ENCODE data around the gene PKN1. TPM values are rescaled to one million over a fixed set of nuclear protein-coding genes. Genes with fewer than 3 reads are reported as not detected.

The PKN1 gene
- total and polyA plus RNA-seq, 5 donors, result 79.3 to 138 (median 128) TPM

DNA sequence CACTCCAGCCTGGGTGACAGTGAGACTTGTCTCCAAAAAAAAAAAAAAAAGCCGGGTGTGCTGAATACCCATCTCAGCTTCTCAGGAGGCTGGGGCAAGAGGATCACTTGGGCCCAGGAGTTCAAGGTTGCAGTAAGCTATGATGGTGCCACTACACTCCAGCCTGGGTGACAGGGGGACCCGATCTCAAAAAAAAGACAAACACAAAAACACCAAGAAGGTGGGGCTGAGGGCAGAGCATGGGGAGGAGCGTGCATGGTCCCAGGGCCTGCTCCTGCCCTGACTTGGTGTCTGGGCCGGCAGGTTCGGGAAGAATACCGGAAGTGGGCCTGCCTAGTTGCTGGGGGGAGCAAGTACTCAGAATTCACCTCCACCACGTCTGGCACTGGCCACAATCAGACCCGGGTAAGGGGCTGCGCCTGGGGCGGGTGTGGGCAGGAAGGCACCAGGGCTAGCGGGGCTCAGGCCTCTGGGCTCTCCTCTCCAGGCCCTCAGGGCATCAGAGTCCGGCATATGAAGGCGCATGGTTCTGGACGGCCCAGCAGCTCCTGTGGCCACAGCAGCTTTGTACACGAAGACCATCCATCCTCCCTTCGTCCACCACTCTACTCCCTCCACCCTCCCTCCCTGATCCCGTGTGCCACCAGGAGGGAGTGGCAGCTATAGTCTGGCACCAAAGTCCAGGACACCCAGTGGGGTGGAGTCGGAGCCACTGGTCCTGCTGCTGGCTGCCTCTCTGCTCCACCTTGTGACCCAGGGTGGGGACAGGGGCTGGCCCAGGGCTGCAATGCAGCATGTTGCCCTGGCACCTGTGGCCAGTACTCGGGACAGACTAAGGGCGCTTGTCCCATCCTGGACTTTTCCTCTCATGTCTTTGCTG is 25.3 kb upstream of the PKN1 start:
- DNase-seq (no peak), ATAC-seq (peak in 1 of 2 donors; percentile 2)
- intact Hi-C loops (cut with DNase I), result no loop called here
- WGBS, result 78% methylated on average over 20 of the region's 20 CpGs
- no peaks in the 10 kb centered on the region for H3K9me3 ChIP-seq (ENCODE audit: control insufficient read depth, low read length)
- H3K27me3 ChIP-seq (ENCODE audit: control insufficient read depth, insufficient read depth), result no peaks in the 10 kb centered on the region
- no peaks in the 10 kb centered on the region for H3K4me1 ChIP-seq (ENCODE audit: control insufficient read depth, insufficient read depth, low read length)
- H3K4me3 ChIP-seq (ENCODE audit: low read length), result no peak overlapping the region
- H3K27ac ChIP-seq (ENCODE audit: low read length), result no peak overlapping the region

DNA sequence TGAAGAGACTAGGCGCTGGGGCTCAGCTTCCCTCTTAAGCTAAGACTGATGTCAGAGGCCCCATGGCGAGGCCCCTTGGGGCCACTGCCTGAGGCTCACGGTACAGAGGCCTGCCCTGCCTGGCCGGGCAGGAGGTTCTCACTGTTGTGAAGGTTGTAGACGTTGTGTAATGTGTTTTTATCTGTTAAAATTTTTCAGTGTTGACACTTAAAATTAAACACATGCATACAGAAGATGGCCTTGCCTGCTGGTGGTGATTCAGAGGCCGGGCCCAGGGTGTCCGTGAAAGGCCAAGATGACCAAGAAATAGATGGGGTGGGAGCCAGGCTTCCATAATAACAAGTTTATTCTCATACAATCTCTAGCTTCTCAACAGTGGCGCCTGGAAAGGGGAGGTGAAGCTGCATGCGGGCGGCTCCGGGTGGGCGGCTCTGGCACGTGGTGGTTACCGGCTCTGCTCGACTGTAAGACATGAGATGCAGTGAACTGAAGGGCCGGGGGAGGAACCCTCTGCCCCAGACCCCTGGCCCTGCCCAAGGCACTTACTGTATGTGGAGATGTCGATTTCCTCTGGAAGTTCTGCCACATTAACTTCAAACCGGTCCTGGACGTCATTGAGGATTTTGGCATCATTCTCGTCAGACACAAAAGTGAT is 24.5 kb upstream of the PKN1 start:
- 75% methylated on average over 20 of the region's 20 CpGs for WGBS
- no peaks in the 10 kb centered on the region for H3K4me1 ChIP-seq (ENCODE audit: control insufficient read depth, insufficient read depth, low read length)
- no peak for ATAC-seq
- H3K27me3 ChIP-seq (ENCODE audit: control insufficient read depth, insufficient read depth), result no peaks in the 10 kb centered on the region
- no peak for DNase-seq
- no peaks in the 10 kb centered on the region for H3K9me3 ChIP-seq (ENCODE audit: control insufficient read depth, low read length)
- H3K4me3 ChIP-seq (ENCODE audit: low read length), result no peak overlapping the region
- H3K27ac ChIP-seq (ENCODE audit: low read length), result no peak overlapping the region
- intact Hi-C loops (cut with DNase I), result no loop called here

DNA sequence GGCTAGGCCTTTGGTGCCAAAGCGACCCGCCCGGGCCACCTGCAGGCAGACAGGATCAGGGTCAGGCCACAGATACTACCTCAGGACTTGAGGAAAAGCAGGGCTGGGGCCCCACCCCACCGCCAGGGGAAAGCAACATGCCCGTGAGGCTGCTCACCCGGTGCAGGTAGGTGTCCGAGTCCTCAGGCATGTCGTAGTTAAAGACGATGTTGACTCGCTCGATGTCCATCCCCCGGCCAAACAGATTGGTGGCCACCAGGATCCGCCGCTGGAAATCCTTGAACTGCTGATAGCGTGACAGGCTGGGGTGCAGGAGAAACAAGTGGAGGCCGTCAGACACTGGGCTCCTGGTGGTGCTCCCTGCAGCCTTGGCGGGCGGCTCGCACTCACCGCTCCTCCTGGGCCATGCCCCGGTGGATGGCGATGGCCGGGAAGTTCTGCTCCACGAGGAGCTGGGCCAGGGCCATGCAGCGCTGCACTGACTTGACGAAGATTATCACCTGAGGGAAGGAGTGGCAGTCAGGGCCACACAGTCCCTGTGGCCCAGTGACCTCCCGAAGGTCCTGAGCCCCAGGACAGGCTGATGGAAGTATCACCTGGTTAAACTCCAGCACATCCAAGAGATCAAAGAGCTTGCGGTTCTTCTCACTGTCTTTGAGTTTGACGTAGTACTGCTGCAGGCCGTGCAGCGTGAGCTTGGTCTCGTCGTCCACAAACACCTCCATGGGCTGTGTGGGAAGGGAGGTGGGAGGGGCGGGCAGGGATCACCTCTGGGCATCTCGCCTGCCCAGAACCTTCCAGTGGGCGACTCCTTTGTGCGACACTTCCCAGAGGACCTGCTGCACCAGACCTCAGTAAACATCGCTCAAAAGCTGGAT is 23.7 kb upstream of the PKN1 start:
- intact Hi-C loops (cut with DNase I), result loop anchor here in 2 of 4 donors (10.0 kb wide), 2 partner anchors 45 to 55 kb away; no protein-coding TSS in a partner anchor
- DNase-seq (no peak), ATAC-seq (no peak)
- no peak overlapping the region for H3K4me3 ChIP-seq (ENCODE audit: low read length)
- H3K4me1 ChIP-seq (ENCODE audit: control insufficient read depth, insufficient read depth, low read length), result no peaks in the 10 kb centered on the region
- no peaks in the 10 kb centered on the region for H3K27me3 ChIP-seq (ENCODE audit: control insufficient read depth, insufficient read depth)
- 90% methylated on average over 38 of the region's 38 CpGs for WGBS
- no peak overlapping the region for H3K27ac ChIP-seq (ENCODE audit: low read length)
- H3K9me3 ChIP-seq (ENCODE audit: control insufficient read depth, low read length), result no peaks in the 10 kb centered on the region

DNA sequence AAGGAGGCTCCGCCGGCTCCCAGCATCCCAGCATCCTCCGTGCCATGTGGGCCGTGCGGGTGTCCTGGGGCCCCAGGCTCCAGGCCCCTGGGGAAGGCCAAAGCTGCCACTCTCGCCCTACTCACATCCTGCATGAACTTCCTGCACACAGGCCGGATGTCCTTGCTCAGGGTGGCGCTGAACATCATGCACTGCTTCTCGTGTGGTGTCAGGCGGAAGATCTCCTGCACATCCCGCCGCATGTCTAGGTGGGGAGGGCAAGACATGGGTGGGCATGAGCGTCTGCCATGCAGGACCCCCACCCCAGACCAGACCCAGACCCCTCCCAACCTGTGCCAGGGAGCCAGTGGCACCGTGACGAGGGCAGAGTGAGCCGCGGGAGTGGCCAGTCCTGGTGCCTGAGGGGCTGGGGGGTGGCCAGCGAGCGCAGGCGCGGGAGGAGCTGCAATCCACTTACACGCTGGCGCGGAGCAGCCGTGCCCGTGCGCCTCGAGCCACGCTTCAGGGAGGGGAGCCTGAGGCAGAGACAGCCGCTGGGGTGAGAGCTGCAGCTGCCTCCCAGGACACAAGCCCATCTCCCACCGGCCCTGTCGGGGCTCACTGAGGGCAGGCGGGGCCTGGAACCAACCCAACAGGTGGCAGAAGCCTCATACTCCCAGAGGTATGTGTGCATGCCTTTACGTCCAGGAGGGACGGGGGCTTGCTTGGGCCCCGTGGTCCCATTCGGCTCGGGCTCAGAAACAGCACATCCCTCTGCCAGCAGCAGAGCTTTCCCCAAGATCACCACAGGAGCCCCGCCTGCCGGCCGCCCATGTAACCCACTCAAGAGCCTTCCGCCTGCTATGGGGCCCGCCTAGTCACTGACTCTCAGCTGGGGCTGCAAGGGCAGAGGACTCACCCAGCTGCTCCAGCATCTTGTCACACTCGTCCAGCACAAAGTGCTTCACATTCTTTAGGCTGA is 22.7 kb upstream of the PKN1 start:
- ATAC-seq, result no peak
- intact Hi-C loops (cut with DNase I), result loop anchor here in 2 of 4 donors (10.0 kb wide), 2 partner anchors 46 to 56 kb away; no protein-coding TSS in a partner anchor
- H3K4me3 ChIP-seq (ENCODE audit: low read length), result no peak overlapping the region
- no peaks in the 10 kb centered on the region for H3K4me1 ChIP-seq (ENCODE audit: control insufficient read depth, insufficient read depth, low read length)
- 86% methylated on average over 44 of the region's 44 CpGs for WGBS
- no peaks in the 10 kb centered on the region for H3K27me3 ChIP-seq (ENCODE audit: control insufficient read depth, insufficient read depth)
- DNase-seq, result peak in 1 of 3 donors; percentile 62
- H3K9me3 ChIP-seq (ENCODE audit: control insufficient read depth, low read length), result no peaks in the 10 kb centered on the region
- H3K27ac ChIP-seq (ENCODE audit: low read length), result no peak overlapping the region

DNA sequence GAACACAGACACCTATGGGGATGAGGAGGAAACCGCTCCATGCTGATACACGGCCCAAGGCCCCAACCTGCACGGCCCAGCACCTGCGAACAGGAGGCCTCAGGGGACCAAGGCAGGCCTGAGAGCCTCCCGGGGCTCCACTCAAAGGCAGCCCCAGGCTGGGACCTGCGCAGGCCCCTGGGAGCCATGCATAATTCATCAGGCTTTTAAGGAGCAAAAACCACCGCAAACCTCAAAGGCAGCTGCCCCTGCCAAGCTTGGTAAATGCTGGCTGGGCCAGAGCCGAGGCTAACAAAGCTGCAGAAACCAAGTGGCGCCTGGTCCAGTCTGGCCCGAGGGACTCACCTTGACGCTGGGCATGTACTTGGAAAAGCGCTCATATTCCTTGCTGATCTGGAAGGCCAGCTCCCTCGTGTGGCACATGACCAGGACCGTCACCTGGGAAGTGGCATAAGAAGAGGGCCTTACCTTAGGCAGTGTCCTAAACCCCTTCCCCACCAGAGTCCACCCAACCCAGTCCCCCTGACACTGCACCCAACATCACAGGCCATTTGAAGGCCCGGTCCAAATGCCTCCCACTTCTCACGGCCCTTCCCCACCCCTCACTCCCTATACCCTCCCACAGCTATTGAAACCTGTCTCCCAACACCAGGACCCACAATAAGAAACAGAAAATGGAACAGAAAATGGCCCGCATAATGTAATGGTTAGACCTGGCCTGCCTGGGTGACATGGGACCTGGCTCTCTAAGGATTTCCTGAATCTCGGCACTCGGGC is 21.8 kb upstream of the PKN1 start:
- WGBS, result 90% methylated on average over 19 of the region's 19 CpGs
- no peak overlapping the region for H3K27ac ChIP-seq (ENCODE audit: low read length)
- no peaks in the 10 kb centered on the region for H3K4me1 ChIP-seq (ENCODE audit: control insufficient read depth, insufficient read depth, low read length)
- intact Hi-C loops (cut with DNase I), result loop anchor here in 2 of 4 donors (10.0 kb wide), 2 partner anchors 47 to 57 kb away; no protein-coding TSS in a partner anchor
- no peak overlapping the region for H3K4me3 ChIP-seq (ENCODE audit: low read length)
- DNase-seq (no peak), ATAC-seq (no peak)
- H3K9me3 ChIP-seq (ENCODE audit: control insufficient read depth, low read length), result no peaks in the 10 kb centered on the region
- H3K27me3 ChIP-seq (ENCODE audit: control insufficient read depth, insufficient read depth), result no peaks in the 10 kb centered on the region

DNA sequence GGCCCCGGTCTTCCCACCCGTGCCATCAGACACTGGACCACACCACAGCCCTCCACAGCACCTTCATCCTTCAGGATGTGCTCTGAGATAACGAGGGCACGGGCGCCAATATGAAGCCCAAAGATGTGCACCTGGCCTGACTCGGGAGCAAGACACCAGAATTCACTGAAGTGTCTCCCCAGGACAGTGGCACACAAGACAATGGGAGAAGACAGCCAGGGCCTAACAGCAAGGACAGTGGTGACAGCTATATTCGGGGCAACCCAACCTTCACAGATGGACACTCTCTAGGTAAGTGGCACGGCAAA is 21.2 kb upstream of the PKN1 start:
- Histone ChIP-seq H3K27ac (ENCODE audit: low read length) (no peak overlapping the region), H3K4me1 (ENCODE audit: control insufficient read depth, insufficient read depth, low read length) (no peaks in the 10 kb centered on the region), H3K4me3 (ENCODE audit: low read length) (no peak overlapping the region), H3K27me3 (ENCODE audit: control insufficient read depth, insufficient read depth) (no peaks in the 10 kb centered on the region), H3K9me3 (ENCODE audit: control insufficient read depth, low read length) (no peaks in the 10 kb centered on the region)
- no peak for ATAC-seq
- 91% methylated on average over 8 of the region's 8 CpGs for WGBS
- intact Hi-C loops (cut with DNase I), result loop anchor here in 2 of 4 donors (10.0 kb wide), 2 partner anchors 47 to 57 kb away; no protein-coding TSS in a partner anchor
- no peak for DNase-seq

DNA sequence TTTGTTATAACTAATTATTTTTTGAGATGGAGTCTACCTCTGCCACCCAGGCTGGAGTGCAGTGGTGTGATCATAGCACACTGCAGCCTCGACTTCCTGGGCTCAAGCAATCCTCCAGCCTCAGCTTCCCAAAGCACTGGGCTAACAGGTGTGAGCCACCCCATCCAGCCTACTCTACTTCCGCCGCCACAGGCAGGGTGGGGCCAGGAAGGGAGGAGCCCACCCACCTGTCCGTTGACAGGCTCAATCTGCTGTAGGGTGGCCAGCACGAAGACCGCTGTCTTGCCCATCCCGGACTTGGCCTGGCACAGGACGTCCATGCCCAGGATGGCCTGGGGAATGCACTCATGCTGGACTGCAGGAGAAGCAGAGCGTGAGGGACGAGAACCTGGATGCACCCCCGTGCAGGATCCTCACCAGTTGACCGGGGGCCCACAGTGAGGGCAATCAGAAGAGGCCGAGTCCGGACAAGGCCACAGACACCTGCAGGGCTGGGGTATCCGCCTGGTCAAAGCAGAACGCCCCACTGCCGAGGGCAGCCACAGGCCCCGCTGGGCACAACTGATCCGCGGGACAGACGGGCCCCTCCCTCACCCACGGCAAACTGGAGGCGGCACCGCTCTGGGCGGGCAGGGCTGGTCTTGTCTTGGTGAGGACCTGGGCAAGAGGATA is 20.6 kb upstream of the PKN1 start:
- H3K27ac ChIP-seq (ENCODE audit: low read length), result no peak overlapping the region
- H3K9me3 ChIP-seq (ENCODE audit: control insufficient read depth, low read length), result no peaks in the 10 kb centered on the region
- intact Hi-C loops (cut with DNase I), result loop anchor here in 2 of 4 donors (10.0 kb wide), 2 partner anchors 48 to 58 kb away; no protein-coding TSS in a partner anchor
- ATAC-seq (no peak), DNase-seq (no peak)
- H3K4me3 ChIP-seq (ENCODE audit: low read length), result no peak overlapping the region
- H3K27me3 ChIP-seq (ENCODE audit: control insufficient read depth, insufficient read depth), result no peaks in the 10 kb centered on the region
- WGBS, result 86% methylated on average over 25 of the region's 25 CpGs
- H3K4me1 ChIP-seq (ENCODE audit: control insufficient read depth, insufficient read depth, low read length), result no peaks in the 10 kb centered on the region

DNA sequence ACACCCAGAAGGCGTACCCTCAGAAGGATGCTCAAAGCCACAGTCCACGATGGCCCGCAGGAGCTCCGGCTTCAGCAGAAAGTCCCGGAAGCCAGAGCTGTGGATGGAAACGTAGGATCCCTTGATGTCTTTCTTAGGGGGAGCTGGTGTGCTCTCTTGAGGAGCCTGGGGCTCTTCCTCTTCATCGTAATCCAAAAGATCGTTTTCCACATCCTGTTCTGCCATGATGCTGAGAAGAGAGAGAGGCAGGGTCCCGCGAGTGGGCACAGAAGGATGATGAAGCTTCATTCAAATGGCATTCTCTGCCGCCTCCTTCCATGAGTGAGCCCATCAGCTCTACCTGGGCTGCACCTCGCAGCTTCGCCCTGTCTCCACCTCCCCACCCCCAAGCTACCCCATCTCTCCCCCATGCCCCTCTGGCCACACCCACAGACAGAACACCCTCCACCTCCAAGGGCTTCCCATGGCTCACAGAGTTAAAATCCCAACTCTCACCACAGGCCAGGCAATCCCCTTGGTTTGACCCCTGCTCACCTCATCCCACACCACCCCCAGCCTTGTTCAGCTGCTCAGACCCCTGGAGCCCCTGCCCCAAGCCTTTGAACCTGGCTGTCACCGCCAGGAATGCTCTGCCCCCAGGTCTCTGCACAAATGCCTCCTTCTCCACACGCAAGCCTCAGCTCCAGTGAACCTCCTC is 20.0 kb upstream of the PKN1 start:
- Histone ChIP-seq H3K9me3 (ENCODE audit: control insufficient read depth, low read length) (no peaks in the 10 kb centered on the region), H3K27me3 (ENCODE audit: control insufficient read depth, insufficient read depth) (no peaks in the 10 kb centered on the region), H3K4me1 (ENCODE audit: control insufficient read depth, insufficient read depth, low read length) (peaks cover 2% of the 10 kb centered on the region), H3K4me3 (ENCODE audit: low read length) (no peak overlapping the region), H3K27ac (ENCODE audit: low read length) (no peak overlapping the region)
- WGBS, result 78% methylated on average over 15 of the region's 15 CpGs
- DNase-seq (no peak), ATAC-seq (no peak)
- intact Hi-C loops (cut with DNase I), result loop anchor here in 2 of 4 donors (10.0 kb wide), 2 partner anchors 48 to 58 kb away; no protein-coding TSS in a partner anchor

Measured in right cardiac atrium (tissue), 5 donors.